Subcutaneous adipose tissue (tissue), 4 donors: ENCODE results near the gene IRAK1BP1. TPM values are rescaled to one million over a fixed set of nuclear protein-coding genes. Genes with fewer than 3 reads are reported as not detected.

Source experiments
- total RNA-seq, 4 donors: library from RNA; depleted of rRNA; stranded (reverse); fragments of >200 nt; gene quantifications; one replicate each; pipeline ENCODE4 v1.1.0, GENCODE V29; 2016
- TF ChIP-seq, protein P1 (sequence below): fragments of 450-650 bp; IDR thresholded peaks from one replicate; pipeline ENCODE4 v1.5.1; 2016; ENCODE audit warnings: low read depth, mild to moderate bottlenecking, control low read depth, antibody characterized with exemption, moderate library complexity

IRAK1BP1 gene
- total RNA-seq, 4 donors from 2014 or later: 1.9 to 2.4 (median 2.2) TPM

DNA sequence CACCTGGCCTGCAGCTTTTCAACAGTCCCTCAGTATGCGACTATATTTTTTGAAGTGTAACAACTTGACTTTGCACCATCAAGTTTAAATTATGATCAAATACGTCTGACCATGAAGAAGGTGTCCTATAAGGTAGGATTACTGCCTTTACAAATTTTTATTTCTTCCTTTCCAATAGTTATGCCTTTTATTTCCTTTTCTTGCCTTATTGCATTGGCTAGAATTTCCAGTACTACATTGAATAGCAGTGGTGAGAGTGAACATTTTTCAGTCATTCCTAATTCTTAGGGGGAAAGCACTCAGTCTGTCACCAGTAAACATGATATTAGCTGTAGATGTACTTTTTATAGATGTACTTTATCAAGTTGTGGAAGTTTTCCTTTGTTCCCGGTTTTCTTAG lies 81.4 kb downstream of the IRAK1BP1 start:
- TF ChIP-seq, protein P1, sequence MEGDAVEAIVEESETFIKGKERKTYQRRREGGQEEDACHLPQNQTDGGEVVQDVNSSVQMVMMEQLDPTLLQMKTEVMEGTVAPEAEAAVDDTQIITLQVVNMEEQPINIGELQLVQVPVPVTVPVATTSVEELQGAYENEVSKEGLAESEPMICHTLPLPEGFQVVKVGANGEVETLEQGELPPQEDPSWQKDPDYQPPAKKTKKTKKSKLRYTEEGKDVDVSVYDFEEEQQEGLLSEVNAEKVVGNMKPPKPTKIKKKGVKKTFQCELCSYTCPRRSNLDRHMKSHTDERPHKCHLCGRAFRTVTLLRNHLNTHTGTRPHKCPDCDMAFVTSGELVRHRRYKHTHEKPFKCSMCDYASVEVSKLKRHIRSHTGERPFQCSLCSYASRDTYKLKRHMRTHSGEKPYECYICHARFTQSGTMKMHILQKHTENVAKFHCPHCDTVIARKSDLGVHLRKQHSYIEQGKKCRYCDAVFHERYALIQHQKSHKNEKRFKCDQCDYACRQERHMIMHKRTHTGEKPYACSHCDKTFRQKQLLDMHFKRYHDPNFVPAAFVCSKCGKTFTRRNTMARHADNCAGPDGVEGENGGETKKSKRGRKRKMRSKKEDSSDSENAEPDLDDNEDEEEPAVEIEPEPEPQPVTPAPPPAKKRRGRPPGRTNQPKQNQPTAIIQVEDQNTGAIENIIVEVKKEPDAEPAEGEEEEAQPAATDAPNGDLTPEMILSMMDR: no peak

DNA sequence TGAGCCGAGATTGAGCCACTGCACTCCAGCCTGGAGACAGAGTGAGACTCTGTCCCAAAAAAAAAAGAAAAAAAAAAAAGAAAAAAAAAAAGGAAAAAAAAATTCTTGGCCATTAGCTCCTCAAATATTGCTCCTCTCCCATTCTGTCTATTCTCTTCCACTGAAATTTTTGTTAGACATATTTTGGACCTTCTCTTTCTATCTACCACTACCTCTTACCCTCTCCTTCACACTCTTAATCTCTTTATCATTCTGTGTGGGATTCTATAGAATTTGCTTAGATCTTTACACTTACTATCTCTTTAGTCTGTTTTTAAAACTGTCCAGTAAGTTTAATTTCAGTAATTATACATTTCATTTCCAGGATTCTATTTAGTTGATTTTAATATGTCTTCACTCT lies 85.0 kb downstream of the IRAK1BP1 start:
- TF ChIP-seq, protein P1: no peak

Other genes starting within 250 kb of the IRAK1BP1 start
- gene PHIP, start 210.7 kb downstream of the IRAK1BP1 start, total RNA-seq: 10 to 100 TPM; 33.2 to 41.6 (median 33.8) TPM